Daoy (cell line): Measurements from ENCODE around the gene RAB7B. TPM values are rescaled to one million over a fixed set of nuclear protein-coding genes. Genes with fewer than 3 reads are reported as not detected.
"Not testable (repeated sequence)": the region's sequence is repeated elsewhere in the genome, so short reads cannot be mapped to it uniquely, and the experiment has no call there.

Source experiments
- DNase-seq: peaks from one replicate; pipeline ENCODE4 v3.0.0-alpha.2; 2015; ENCODE audit warnings: low read depth
- total RNA-seq: library from RNA; depleted of rRNA; stranded (reverse); fragments of >200 nt; shearing (Covaris generic); gene quantifications from 2 replicates; pipeline ENCODE4 v1.2.3, GENCODE V29; 2014

The RAB7B gene
- total RNA-seq, 1 experiment from 2014 or later: 3.5 TPM

DNA sequence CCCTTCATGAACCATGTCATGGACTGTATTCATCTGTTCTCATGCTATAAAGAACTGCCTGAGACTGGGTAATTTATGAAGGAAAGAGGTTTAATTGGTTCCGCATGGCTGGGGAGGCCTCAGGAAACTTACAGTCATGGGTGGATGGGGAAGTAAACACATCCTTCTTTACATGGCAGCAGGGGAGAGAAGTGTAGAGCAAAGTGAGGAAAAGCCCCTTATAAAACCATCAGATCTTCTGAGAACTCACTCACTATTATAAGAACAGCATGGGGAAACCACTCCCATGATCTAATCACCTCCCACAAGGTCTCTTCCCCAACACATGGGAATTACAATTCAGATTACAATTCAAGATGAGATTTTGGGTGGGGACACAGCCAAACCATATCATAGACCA lies 6.6 kb downstream of the RAB7B start:
- not testable (repeated sequence) for DNase-seq

DNA sequence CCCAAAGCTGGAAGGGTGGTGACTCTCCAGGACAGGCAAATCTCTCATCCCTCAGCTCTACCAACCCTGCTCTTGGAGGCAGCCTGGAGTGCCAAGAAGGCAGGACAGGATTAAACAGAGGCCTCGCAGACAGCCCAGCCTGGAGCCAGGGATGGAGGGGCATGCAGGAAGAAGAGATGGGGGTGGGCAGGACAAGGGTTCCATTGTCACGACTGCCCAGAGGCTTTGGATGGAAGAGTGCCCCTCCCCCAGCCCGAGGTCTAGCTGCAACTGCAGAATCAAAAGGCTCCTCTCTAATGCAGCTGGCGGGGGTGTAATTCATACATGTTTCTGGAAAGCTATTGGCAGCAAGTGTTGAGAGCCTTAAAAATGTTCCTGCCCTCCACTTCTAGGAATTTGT lies 8.8 kb downstream of the RAB7B start:
- DNase-seq: no peak

DNA sequence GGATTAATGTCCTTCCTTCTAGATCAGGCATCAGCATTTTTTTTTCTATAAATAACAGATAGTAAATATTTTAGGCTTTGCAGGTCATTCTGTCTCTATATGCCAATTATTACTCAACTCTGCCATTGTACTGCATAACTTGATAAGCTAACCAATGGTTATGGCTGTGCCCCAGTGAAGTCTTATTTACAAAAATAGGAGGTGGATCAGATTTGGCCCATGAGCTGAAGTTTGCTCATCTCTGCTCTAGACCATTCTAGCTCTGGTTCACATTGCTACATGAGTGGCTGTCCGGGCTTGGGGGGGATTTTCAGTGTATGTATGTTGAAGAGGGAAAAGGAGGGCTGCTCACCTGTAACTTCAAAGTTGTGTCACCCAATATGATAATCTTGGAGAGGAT lies 10.1 kb downstream of the RAB7B start:
- DNase-seq: no peak

DNA sequence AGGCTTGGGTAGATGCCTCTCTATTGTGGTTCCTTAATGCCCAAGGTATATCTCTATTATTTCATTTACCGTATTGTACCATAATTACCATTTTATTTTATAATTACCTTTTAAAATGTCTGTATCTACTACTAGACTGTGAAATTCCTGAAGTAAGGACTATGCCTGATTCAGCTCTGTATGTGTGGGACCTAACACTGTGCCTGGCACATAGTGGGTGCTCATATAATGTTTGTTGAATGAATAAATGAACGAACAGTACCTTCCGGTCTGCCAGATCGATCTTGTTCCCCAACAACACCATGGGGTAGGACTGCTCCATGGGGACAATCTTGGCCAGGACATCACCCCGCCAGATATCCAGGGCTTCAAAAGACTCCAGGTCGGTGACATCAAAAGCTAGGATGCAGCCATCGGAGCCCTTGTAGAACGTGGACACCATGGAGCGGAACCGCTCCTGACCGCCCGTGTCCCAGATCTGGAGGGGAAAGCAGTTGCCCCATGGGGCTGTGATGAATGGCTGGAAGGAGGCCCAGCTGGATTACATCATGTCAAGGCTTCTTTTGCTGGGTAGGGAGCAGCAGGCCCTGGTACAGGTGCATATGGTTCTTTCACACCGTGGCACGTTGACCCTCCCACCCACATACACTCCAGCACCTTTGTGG lies 10.8 kb downstream of the RAB7B start:
- DNase-seq: no peak

DNA sequence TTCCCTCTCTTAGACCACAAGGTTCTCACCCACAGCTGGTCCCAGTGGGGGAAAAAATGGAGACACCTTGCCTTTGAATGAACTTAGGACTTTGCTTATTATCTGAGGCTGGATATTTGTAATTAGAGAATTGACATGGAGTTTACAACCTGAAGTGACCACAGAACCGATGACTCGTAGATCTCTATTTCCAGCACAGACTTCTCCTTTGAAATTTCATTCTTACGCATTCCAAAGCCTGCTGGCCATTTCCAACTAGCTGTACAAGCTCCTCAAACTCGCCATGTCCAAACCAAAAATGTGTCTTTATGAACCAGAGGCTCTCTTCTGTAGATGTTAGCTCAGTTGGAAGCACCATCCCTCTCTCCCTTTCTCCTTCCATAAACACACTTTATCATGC lies 12.0 kb downstream of the RAB7B start:
- no peak for DNase-seq

DNA sequence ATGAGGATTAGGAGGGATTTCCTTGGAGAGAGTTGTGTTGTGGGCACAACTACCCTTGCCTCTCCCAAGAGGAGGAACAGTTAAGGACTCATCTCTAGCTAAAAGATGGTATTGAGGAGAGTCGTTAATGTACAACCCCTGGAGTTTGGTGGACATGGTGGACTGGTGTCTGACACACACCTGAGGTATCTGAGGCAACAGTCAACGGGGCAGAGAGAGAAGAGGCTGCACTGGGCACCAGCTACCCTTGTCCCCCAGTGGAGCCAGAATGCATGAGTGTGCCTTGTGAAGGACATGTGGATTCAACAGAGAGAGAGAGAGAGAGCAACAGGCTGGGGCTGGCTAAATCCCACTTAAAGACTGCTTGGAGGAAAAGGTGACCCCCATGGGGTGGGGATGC lies 13.0 kb downstream of the RAB7B start:
- no peak for DNase-seq

DNA sequence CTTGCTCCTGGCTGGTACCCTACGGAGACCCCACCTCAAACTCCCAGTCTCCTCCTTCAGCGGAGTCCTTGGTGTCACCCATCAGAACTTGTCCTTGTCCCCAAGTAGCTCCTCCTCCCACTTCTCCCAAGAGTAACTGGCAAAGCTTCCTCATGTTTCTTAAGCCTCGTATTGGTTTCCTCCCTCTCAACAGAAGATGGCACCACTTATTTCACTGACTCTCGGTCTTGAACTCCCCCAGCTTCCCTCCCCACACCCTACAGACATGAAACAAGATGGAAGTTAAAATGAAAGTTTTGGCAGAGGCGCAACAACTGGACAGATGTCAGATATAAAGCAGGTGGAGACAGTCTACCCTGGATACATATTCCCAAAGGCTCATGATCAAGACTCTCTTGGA lies 13.4 kb downstream of the RAB7B start:
- DNase-seq: no peak

DNA sequence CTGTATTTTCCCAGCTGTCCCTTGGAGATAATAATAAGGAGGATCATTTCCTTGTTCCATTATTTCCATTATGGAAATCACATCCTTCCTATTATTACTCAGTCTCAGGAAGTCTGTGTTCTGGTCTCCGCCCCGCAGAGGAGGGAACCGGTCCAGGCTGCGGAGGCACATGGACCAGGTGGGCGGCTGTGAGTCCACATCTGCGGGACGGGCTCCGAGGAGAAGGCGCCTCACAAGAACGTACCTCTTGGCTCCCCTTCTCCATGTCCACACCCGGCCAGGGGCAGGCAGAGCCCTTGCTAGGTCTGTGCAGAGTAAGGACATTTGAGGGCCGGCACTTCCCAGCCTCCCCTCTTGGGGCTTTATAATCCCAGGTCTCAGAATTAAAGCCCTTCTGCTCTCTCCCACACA lies 14.6 kb downstream of the RAB7B start:
- DNase-seq: no peak

DNA sequence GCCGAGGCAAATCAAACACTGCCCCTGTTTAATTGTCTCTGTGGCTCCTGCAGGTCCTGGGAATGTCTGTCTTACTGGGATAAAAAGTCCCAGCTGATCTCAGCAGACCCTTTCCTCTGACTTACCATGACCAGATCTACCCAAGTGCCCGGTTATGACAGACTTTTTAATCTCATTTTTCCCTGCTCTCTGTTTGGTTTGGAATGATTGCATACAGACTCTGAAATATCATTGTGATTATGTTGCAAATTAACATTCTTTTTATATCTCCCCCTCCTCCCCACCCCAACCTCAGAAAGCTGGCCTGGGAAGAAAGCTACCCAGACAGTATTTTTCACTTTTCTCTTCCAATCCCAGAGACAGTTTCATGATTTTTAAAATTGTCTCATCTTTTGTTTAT lies 16.3 kb downstream of the RAB7B start:
- DNase-seq: no peak

DNA sequence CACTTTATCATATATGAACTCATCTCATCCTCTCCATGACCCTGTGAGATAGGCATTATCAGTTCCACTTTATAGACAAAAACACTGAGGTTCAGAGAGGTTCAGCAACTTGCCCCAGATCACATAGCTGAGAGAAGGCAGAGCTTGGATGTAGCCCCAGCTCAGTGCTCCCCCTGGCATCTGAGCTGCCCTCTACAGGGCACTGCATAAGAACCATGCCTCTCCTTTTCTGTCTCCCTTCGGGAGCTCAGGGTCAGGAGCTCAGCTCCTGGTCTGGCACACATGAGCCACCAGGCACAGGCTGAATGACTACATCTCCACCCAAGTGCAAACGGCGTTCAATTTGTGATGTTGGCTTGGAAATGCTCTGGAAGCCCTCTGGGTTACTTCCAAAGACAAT lies 16.9 kb downstream of the RAB7B start:
- DNase-seq: no peak

DNA sequence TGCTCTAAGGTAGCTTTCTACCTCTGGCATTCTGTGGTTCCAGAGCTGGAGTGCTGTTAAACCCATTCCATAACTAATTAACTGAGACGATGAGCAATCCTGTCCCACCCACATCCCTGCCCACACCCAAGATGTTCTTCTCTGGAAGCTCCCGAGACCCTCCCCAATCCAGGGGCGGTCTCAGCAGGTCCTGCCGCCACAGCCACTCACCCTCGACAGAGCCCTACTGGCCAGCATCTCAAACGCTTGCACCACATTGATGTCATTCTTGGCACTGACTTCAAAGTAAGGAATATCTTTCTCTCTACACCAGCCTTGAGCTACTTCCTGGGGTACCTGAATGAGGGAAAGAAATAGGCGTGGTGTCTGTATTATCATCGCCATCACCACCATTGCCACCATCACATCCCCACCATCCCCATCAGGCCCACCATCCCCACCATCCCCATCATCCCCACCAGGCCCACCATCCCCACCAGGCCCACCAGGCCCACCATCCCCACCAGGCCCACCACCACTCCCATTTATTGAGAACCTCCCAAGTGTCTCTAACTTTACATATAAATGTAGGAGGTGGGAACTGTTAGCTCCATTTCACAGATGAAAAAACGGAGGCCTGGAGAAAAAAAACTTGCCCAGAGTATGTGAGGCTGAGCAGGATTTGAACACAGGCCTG lies 17.7 kb downstream of the RAB7B start:
- DNase-seq: no peak

DNA sequence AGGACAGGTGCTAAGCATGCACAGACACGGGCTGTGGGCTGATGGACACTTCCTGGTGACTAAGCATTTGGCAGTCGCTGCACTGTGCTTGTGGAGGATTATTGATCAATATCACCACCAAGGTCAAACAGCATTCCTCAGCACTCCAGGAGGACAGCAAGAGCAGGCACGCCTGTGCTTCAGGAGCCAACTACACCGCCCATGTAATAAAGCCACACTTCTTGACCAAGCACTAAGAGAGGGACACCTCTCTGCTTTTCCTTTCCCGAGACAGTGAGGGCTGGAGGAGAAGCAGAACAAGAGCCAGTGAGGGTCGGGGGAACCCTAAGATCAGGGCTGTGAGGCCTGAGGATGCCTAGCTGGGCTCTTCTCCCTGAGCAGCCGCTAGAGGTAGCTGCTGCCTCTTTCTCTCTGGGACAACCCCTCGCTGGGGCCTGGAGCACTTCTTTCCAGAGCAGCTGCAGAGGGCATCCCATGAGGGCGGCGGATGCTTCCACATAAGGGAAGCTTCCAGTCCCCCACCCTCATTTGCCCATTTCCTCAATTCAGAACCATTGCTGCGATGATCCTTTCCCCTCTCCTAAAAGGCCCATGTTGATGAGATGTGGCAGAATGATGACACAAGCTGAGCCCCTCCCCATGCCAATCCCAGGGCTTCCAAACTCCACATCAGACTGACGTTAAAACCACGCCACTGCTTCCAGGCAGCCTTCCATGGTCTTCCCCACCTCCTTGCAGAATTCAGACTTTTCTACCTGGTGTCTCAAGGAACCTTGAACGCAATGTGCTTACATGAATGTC lies 19.1 kb downstream of the RAB7B start:
- peak; percentile 64 for DNase-seq

DNA sequence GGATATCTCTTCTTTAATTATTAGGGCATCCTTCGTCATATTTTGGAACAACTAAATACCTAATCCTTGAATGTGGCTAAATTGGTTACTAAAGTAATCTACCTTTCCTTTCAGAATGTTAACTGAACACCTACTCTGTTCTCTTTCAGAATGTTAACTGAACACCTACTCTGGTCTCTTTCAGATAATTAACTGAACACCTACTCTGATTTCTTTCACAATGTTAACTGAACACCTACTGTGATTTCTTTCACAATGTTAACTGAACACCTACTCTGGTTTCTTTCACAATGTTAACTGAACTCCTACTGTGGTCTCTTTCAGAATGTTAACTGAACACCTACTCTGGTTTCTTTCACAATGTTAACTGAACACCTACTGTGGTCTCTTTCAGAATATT lies 21.9 kb downstream of the RAB7B start:
- no peak for DNase-seq

DNA sequence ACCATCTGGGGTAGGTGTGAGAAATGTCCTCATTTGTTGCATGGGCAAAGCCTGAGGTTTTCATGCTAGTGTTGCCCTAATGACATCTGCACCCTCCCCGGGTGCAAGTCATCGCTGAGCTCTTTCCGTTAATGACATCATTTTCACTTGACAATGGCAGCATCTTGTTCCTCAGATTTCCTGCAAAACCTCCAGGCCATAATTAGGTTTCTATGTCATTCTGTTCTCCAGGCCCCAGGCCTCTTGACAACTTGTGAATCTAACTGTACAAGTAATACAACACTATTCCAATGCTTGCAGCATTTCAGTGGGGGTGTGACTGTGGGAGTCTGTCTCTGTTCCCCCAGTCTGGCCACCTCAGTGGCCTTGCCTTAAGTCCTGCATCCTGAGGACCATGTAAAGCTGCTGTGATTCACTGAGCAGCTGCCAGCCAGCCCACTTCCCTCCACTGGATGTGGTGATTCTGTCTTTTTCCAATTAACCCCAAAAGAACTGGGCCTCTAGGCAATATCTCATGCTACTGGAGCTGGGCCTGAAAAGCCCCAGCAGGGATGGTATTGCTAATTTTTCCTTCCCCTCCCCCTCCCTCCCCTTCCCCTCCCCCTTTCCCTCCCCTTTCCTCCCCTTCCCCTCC lies 22.8 kb downstream of the RAB7B start:
- DNase-seq: no peak

DNA sequence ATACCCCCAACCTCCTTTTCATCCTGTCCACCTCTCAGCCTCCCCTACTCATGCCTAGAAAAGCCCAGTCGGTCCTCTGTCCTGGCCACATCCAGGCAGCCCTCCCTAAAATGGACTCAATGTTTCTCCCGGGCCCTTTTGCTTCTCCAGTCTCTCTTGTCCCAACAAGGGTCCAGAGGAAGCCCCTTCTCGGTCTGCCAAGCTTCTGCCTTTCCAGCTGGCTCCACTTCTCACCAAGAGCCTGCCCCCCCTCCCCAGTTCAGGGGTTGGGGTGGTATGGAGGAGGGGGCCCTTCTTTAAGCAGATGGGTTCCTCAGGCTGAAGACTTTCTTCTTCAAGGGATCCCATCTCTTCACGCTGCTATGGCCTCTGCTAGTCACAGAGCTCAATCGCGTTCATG lies 23.9 kb downstream of the RAB7B start:
- no peak for DNase-seq

DNA sequence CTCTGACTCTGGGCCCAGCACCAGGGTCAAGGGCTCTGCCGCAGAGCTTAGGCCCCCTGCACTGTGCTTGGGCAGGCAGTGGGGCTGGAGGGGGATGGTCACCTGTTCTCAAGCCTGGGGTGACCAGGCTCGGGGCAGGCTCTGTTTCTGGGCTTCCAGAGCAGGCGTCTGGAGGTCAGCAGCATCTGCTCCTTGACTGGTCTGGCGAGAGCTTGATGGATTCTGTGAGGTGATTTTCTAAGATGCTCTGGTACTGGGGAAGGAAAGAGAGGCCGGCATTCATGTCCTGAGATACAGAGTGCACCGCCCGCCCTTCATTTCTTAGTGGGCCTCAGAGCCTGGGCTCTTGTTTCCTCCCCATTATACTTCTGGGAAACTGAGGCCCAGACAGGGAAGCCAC lies 24.5 kb downstream of the RAB7B start:
- DNase-seq: no peak

DNA sequence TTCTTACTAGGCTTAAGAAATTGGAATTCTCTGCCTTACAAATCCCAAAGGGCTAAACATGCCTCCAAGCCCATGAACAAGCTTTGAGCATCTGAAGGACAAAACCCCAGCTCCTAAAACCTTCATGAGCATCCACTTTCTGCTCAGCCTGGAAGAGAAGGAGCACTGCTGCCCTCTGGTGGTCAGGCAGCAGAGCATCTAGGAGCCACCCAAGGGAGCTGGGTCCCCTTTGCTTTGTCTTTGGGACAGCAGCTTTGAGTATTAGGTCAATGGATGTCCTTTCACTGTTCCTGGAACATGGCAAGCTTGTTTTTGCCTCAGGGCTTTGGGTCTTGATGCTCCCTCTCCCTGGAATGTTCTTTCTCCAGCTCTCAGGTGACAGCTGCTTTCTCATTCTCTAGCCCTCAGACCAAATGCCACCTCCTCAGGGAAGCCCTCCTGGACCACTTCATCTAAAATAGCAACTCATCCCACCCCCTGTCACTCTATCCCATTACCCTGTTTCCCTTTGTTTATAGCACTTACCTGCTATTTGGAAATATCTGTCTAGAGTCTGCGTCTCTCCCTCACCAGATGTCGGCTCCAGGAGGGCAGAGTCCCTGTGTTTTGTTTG lies 25.7 kb downstream of the RAB7B start:
- peak; percentile 83 for DNase-seq

DNA sequence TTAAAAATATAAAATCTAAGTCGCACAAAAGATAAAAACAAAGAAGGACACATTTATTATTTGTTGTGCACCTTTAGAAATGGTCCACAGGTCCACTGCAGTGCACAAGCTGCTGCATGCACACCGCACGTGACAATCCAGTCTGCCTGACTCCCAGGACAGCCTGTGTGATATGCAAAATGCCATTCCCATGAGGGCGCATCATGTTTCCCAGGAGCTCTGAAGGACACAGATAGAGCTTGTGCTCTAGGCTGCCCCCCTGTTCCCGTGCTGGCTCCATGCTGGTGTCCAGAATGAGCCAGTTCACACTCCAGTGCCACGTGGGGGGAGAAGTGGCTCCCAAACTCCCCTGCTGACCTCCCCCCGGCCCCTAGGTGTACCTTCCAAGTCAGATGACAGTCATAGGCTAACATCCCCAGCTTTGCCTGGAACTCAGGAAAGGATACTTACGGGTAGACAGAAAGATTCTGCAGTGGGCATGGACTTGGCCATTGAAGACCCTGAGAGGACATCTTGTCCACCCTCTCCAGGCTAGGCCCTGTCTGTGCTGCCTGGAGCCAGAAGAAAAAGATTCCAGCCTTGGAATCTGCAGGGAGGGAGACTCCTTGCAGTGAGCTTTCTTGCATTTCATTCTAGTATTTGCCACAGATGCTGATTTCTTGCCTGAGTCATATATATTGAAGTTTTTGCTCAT lies 26.3 kb downstream of the RAB7B start:
- peak; percentile 73 for DNase-seq

DNA sequence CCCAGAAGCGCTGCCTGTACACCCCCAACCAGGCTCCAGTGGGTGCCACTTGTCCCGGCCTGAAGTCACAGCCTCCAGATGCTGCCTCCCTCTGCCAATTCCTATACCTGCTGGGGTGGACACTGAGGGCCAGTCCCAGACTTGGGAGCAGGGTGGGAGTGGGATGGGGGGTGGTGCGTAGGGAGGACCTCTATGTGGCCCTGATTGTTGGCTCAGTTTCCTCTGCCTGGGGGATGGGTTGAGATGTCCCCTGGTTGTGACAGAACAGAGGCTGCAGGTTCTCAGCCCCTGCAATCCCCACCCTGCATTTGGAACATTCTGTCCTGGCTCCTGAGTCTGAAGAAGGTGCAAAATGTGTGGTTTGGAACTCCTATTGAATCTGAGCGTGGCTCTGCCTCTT lies 27.2 kb downstream of the RAB7B start:
- no peak for DNase-seq

DNA sequence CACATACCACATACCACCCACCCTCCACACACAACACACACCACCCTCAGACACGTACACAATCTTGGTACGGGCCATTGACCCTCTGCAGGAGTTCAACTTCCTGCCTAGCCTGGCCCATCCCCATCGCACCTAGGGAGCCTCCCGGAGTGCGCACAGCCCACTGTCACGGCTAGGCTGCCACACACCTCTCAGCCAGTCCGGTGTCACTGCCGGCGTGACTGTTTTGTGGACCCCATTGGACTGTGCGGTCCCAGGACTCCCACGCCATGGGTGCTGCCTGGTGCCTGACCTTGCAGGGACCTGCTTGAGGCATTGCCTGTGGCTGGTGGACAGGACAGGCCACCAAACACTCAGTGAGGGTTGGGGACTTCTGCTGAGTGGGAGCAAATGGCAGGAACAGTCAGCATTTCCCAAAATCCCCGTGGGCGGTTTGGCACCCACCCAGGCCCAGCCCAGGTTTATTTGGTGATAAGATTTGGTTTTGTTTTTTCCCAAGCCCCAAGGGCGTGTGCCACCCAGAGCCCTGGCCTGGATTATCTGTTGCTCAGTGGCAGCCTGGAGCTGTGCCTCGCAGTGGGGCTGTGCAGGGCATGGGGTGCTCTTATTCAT lies 27.7 kb downstream of the RAB7B start:
- no peak for DNase-seq

DNA sequence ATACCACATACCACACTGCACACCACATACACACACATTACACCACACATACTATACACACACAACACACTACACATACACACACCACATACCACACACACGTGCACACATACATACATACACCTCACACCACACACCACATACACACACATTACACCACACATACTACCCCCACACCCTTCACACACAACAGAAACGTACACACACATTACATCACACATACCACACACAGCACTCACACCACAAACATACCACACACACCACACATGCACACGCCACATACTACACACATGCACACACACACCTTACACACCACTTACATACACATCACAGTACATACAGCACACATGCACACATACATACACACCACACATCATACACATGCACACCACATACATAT lies 28.5 kb downstream of the RAB7B start:
- no peak for DNase-seq
